H1 (cell line): ENCODE measurements around the gene SAXO1. TPM values are rescaled to one million over a fixed set of nuclear protein-coding genes. Genes with fewer than 3 reads are reported as not detected.

Experiments used
- CTCF ChIA-PET: fragments of 300-600 bp; sonication (Branson Sonifier 250); formaldehyde crosslinking; loops from one replicate; lab custom pipeline; 2021; ENCODE audit not compliant: partially characterized antibody; lab: Charles Lee
- POLR2A ChIA-PET: fragments of 300-600 bp; sonication (Branson Sonifier 250); formaldehyde crosslinking; loops from one replicate; lab custom pipeline; 2021; ENCODE audit warnings: inconsistent platforms; ENCODE audit not compliant: partially characterized antibody; lab: Charles Lee
- DNase-seq, 2 experiments: peaks; one replicate each; pipeline versions ENCODE4 v3.0.0 to v3.0.0-alpha.2; 2010 to 2022; ENCODE audit warnings: low spot score in 2 of 2, low read depth in 1 of 2, mixed read lengths in 1 of 2
- FAIRE-seq: peaks from 2 replicates; lab custom pipeline; 2011; peaks lifted over from hg19 to GRCh38; lab: Jason Lieb, UNC
- H2AFZ ChIP-seq: 2 replicates; pipeline ENCODE4 v1.8.1; 2012; ENCODE audit warnings: low read length, inconsistent platforms
- H2AK5ac ChIP-seq: 2 replicates; pipeline ENCODE4 v1.6.1; 2013; ENCODE audit warnings: low read depth, low read length
- H2BK120ac ChIP-seq: replicated peaks from 2 replicates; pipeline ENCODE3; 2013; ENCODE audit warnings: low read depth, low read length, inconsistent platforms
- H2BK12ac ChIP-seq: 2 replicates; pipeline ENCODE4 v1.6.1; 2013; ENCODE audit warnings: low read depth, low read length
- H2BK15ac ChIP-seq: 2 replicates; pipeline ENCODE4 v1.6.1; 2013; ENCODE audit warnings: low read length
- H2BK20ac ChIP-seq: 2 replicates; pipeline ENCODE4 v1.6.1; 2013; ENCODE audit warnings: low read length
- H2BK5ac ChIP-seq: 2 replicates; pipeline ENCODE4 v1.6.1; 2013; ENCODE audit warnings: low read depth, low read length
- H3K14ac ChIP-seq: 2 replicates; pipeline ENCODE4 v1.6.1; 2013; ENCODE audit warnings: inconsistent platforms; ENCODE audit not compliant: insufficient read length
- H3K18ac ChIP-seq: 2 replicates; pipeline ENCODE4 v1.6.1; 2013; ENCODE audit warnings: low read length; ENCODE audit errors: extremely low read depth
- H3K23ac ChIP-seq: 2 replicates; pipeline ENCODE4 v1.6.1; 2013; ENCODE audit warnings: inconsistent platforms; ENCODE audit not compliant: insufficient read length
- H3K23me2 ChIP-seq: 2 replicates; pipeline ENCODE4 v1.6.1; 2013; ENCODE audit warnings: low read depth, low read length
- H3K27ac ChIP-seq: 2 replicates; pipeline ENCODE4 v1.6.1; 2011; ENCODE audit warnings: low read depth, low read length, inconsistent platforms
- H3K27me3 ChIP-seq, 4 experiments: replicated peaks in 1 of 4; 1 replicate in 1 of 4; 2 replicates in 3 of 4; pipeline versions ENCODE4 v1.6.1 to v1.8.1; 2011 to 2013; ENCODE audit warnings: low read length in 3 of 4, mild to moderate bottlenecking in 3 of 4, inconsistent platforms in 2 of 4, mixed read lengths in 2 of 4, moderate library complexity in 1 of 4; ENCODE audit not compliant: control insufficient read depth in 3 of 4, insufficient read depth in 3 of 4; ENCODE audit errors: extremely low read depth in 1 of 4
- H3K36me3 ChIP-seq, 4 experiments: 2 replicates each; pipeline versions ENCODE4 v1.6.1 to v1.8.1; 2011 to 2013; ENCODE audit warnings: mild to moderate bottlenecking in 4 of 4, low read length in 3 of 4, moderate library complexity in 2 of 4, control low read depth in 1 of 4, inconsistent platforms in 1 of 4; ENCODE audit not compliant: insufficient read depth in 4 of 4, control insufficient read depth in 2 of 4
- H3K4ac ChIP-seq: replicated peaks from 2 replicates; pipeline ENCODE3; 2013; ENCODE audit warnings: low read length, low read depth, mixed read lengths, inconsistent platforms; ENCODE audit not compliant: insufficient read length
- H3K4me1 ChIP-seq, 4 experiments: replicated peaks in 1 of 4; 1 replicate in 1 of 4; 2 replicates in 3 of 4; pipeline versions ENCODE4 v1.6.1 to v1.8.1; 2011 to 2013; ENCODE audit warnings: low read length in 3 of 4, inconsistent platforms in 2 of 4, mixed read lengths in 1 of 4; ENCODE audit not compliant: insufficient read depth in 4 of 4, control insufficient read depth in 3 of 4
- H3K4me2 ChIP-seq, 2 experiments: 2 replicates each; pipeline versions ENCODE4 v1.6.1 to v1.8.1; 2011 to 2013; ENCODE audit warnings: low read depth in 2 of 2, low read length in 2 of 2, control low read depth in 1 of 2, inconsistent platforms in 1 of 2, mild to moderate bottlenecking in 1 of 2; ENCODE audit not compliant: insufficient read depth in 1 of 2
- H3K4me3 ChIP-seq, 4 experiments: fragments of 200-600, 300-600 bp in 1 of 4; sonication (generic), shearing (Covaris generic), sonication (Bioruptor Twin) in 1 of 4; 2 replicates each; pipeline versions ENCODE4 v1.5.1 to v1.8.1; 2011 to 2016; ENCODE audit warnings: low read length in 4 of 4, low read depth in 3 of 4, control low read depth in 2 of 4, inconsistent platforms in 2 of 4, mild to moderate bottlenecking in 2 of 4, mixed read lengths in 1 of 4, moderate library complexity in 1 of 4; ENCODE audit not compliant: insufficient read depth in 2 of 4; ENCODE audit errors: extremely low read depth in 1 of 4
- H3K56ac ChIP-seq: replicated peaks from 2 replicates; pipeline ENCODE3; 2013; ENCODE audit warnings: low read depth, mild to moderate bottlenecking, mixed read lengths, low read length, inconsistent platforms; ENCODE audit not compliant: insufficient read length
- H3K79me1 ChIP-seq: 2 replicates; pipeline ENCODE4 v1.6.1; 2013; ENCODE audit warnings: low read depth, low read length, control low read depth
- H3K79me2 ChIP-seq, 2 experiments: 2 replicates each; pipeline versions ENCODE4 v1.6.1 to v1.8.1; 2012 to 2013; ENCODE audit warnings: low read length in 2 of 2, mild to moderate bottlenecking in 2 of 2, inconsistent platforms in 1 of 2; ENCODE audit not compliant: insufficient read depth in 2 of 2, control insufficient read depth in 1 of 2
- H3K9ac ChIP-seq, 4 experiments: replicated peaks in 1 of 4; 1 replicate in 1 of 4; 2 replicates in 3 of 4; pipeline versions ENCODE4 v1.6.1 to v1.8.1; 2011 to 2013; ENCODE audit warnings: low read depth in 3 of 4, low read length in 3 of 4, control low read depth in 2 of 4, mild to moderate bottlenecking in 2 of 4, moderate library complexity in 2 of 4, inconsistent platforms in 1 of 4; ENCODE audit errors: extremely low read depth in 1 of 4
- H3K9me3 ChIP-seq, 2 experiments: 2 replicates each; pipeline versions ENCODE4 v1.6.1 to v1.8.1; 2012 to 2013; ENCODE audit warnings: mild to moderate bottlenecking in 2 of 2, moderate library complexity in 2 of 2, control low read depth in 1 of 2, inconsistent platforms in 1 of 2, low read depth in 1 of 2, low read length in 1 of 2, mixed read lengths in 1 of 2; ENCODE audit not compliant: insufficient read depth in 2 of 2
- H4K20me1 ChIP-seq, 2 experiments: replicated peaks in 1 of 2; 2 replicates each; pipeline versions ENCODE3 to v1.8.1; 2011 to 2013; ENCODE audit warnings: inconsistent platforms in 2 of 2, low read length in 2 of 2, mild to moderate bottlenecking in 1 of 2; ENCODE audit not compliant: insufficient read depth in 2 of 2, control insufficient read depth in 1 of 2
- H4K5ac ChIP-seq: 2 replicates; pipeline ENCODE4 v1.6.1; 2013; ENCODE audit warnings: low read length, low read depth, mixed read lengths, inconsistent platforms; ENCODE audit not compliant: insufficient read length
- H4K8ac ChIP-seq: 2 replicates; pipeline ENCODE4 v1.8.0; 2013; ENCODE audit warnings: mild to moderate bottlenecking, moderate library complexity, low read length, inconsistent platforms; ENCODE audit not compliant: insufficient read depth; ENCODE audit errors: extremely low read depth
- H4K91ac ChIP-seq: replicated peaks from 2 replicates; pipeline ENCODE3; 2013; ENCODE audit warnings: low read length, mixed read lengths, inconsistent platforms; ENCODE audit not compliant: insufficient read length
- BCL11A ChIP-seq, 2 experiments: IDR thresholded peaks; one replicate each; pipeline ENCODE4 v1.6.1; 2011; ENCODE audit warnings: low read depth in 2 of 2, low read length in 2 of 2, mild to moderate bottlenecking in 2 of 2
- KDM4A ChIP-seq: IDR thresholded peaks from one replicate; pipeline ENCODE4 v1.7.1; 2012; ENCODE audit warnings: low read depth, mild to moderate bottlenecking, moderate library complexity, low read length, inconsistent platforms; ENCODE audit not compliant: severe bottlenecking
- polyA plus RNA-seq, 7 experiments: library from polyadenylated mRNA; depleted of rRNA in 3 of 7; stranded (reverse) in 5 of 7; unstranded in 2 of 7; fragments of >200 nt in 5 of 7; fragments of 200-250 nt in 2 of 7; gene quantifications; 1 replicate in 5 of 7; 2 replicates in 1 of 7; 4 replicates in 1 of 7; pipeline versions ENCODE4 v1.2.1 to v1.2.3, GENCODE V29; 2011 to 2013; ENCODE audit warnings: missing spikeins in 2 of 7, mixed read lengths in 2 of 7
- total RNA-seq: library from RNA; stranded (reverse); fragmentation: NEBNext Ultra II Directional; extraction: Animal tissue kit (Norgen Biotek cat#: 25700); gene quantifications from 2 replicates; pipeline ENCODE4 v1.2.1, GENCODE V29; 2021

Gene SAXO1
- total and polyA plus RNA-seq, 2 of the 8 experiments (the other 6 are each of a cell fraction or from before 2014, with no cell fraction given): 0.11 to 0.20 TPM

- Histone ChIP-seq H4K8ac (no peak overlapping the region), H2AFZ (no peak overlapping the region), H3K23me2 (no peaks in the 10 kb centered on the region), H4K20me1 (no peaks in the 10 kb centered on the region), H3K56ac (no peak overlapping the region), H3K27me3 (no peaks in the 10 kb centered on the region), H3K4ac (no peak overlapping the region), H2BK120ac (no peak overlapping the region), H3K36me3 (no peaks in the 10 kb centered on the region), H2AK5ac (no peak overlapping the region), H4K91ac (no peak overlapping the region), H2BK12ac (no peak overlapping the region), H3K4me2 (no peak overlapping the region), H3K79me2 (no peaks in the 10 kb centered on the region), H4K5ac (no peak overlapping the region), H3K4me1 (peaks cover 0 to 2% (median 0%) of the 10 kb centered on the region in 4 experiments; a peak in 1 of 7 replicates), H3K23ac (no peak overlapping the region), H3K27ac (no peak overlapping the region), H3K4me3 (no peak overlapping the region), H3K14ac (no peak overlapping the region), H3K18ac (no peak overlapping the region), H3K79me1 (no peaks in the 10 kb centered on the region), H2BK20ac (no peak overlapping the region), H3K9me3 (peaks cover 0 to 2% of the 10 kb centered on the region in 2 experiments; a peak in 1 of 4 replicates), H2BK5ac (no peak overlapping the region), H2BK15ac (no peak overlapping the region), H3K9ac (no peak overlapping the region)
- no peak for DNase-seq
- CTCF ChIA-PET: no interaction called here
- no peak for FAIRE-seq
- POLR2A ChIA-PET: no interaction called here
- TF ChIP-seq BCL11A (IDR thresholded peaks at IDR 0.05; ENCODE audit: low read depth in 2 of 2, low read length in 2 of 2) (no peak), KDM4A (no peak)
Measured at GRCh38 chr9:18985996-18986395, 47.0 kb downstream of the SAXO1 start.
